GM18507 (cell line): ENCODE measurements around the gene INTS1.

Experiments
- DNase-seq: peaks from one replicate; pipeline ENCODE4 v3.0.0; 2011; ENCODE audit warnings: low read depth; ENCODE audit not compliant: insufficient read length; ENCODE audit errors: extremely low spot score
- FAIRE-seq: peaks from 2 replicates; lab custom pipeline; 2011; peaks lifted over from hg19 to GRCh38; lab: Jason Lieb, UNC

The INTS1 gene

GRCh38 chr7:1511444-1512422, 7.5 kb upstream of the INTS1 start:
- DNase-seq (no peak), FAIRE-seq (no peak)

- DNase-seq (no peak), FAIRE-seq (no peak)
Observed at GRCh38 chr7:1510780-1511154, 6.6 kb upstream of the INTS1 start.

GRCh38 chr7:1509226-1509625, 5.0 kb upstream of the INTS1 start:
- FAIRE-seq (no peak), DNase-seq (no peak)

- FAIRE-seq (no peak), DNase-seq (no peak)
Observed at GRCh38 chr7:1508277-1508758, 4.1 kb upstream of the INTS1 start.

GRCh38 chr7:1505731-1506550, 1.8 kb upstream of the INTS1 start:
- FAIRE-seq: no peak
- no peak for DNase-seq

- FAIRE-seq: no peak
Observed at GRCh38 chr7:1503390-1503789, 799 bp downstream of the INTS1 start.

GRCh38 chr7:1502845-1503244, 1.3 kb downstream of the INTS1 start:
- FAIRE-seq (no peak), DNase-seq (no peak)

More at GRCh38 chr7:1503390-1503789, 799 bp downstream of the INTS1 start:
- DNase-seq: no peak

- DNase-seq (no peak), FAIRE-seq (no peak)
Observed at GRCh38 chr7:1501487-1502270, 2.5 kb downstream of the INTS1 start.

GRCh38 chr7:1500064-1500807, 4.0 kb downstream of the INTS1 start:
- DNase-seq (no peak), FAIRE-seq (no peak)

- no peak for FAIRE-seq
- DNase-seq: no peak
Observed at GRCh38 chr7:1499367-1500029, 4.7 kb downstream of the INTS1 start.

- DNase-seq (no peak), FAIRE-seq (no peak)
Observed at GRCh38 chr7:1498370-1499305, 5.6 kb downstream of the INTS1 start.

- DNase-seq: no peak
Observed at GRCh38 chr7:1497293-1497927, 6.8 kb downstream of the INTS1 start.

GRCh38 chr7:1496531-1497292, 7.5 kb downstream of the INTS1 start:
- FAIRE-seq (no peak), DNase-seq (no peak)

More at GRCh38 chr7:1497293-1497927, 6.8 kb downstream of the INTS1 start:
- FAIRE-seq: no peak

GRCh38 chr7:1495564-1496242, 8.5 kb downstream of the INTS1 start:
- FAIRE-seq: no peak
- no peak for DNase-seq

- FAIRE-seq (no peak), DNase-seq (no peak)
Observed at GRCh38 chr7:1494866-1495563, 9.2 kb downstream of the INTS1 start.
